Aorta (tissue), 5 donors: ENCODE results near the gene DNAJA4. TPM values are rescaled to one million over a fixed set of nuclear protein-coding genes. Genes with fewer than 3 reads are reported as not detected.

Experiments
- ATAC-seq: fragments of 200-7000 bp; cut with Tn5 transposase; one replicate; pipeline ENCODE4 v1.9.1; 2022; ENCODE audit warnings: moderate library complexity; ENCODE audit not compliant: low FRiP score
- DNase-seq, 2 donors: peaks; one replicate each; pipeline ENCODE4 v3.0.0-alpha.2; 2020
- H3K27ac ChIP-seq, 2 donors: one replicate each; pipeline ENCODE4 v1.5.1; 2013; ENCODE audit warnings: low read length in 2 of 2, mild to moderate bottlenecking in 2 of 2, moderate library complexity in 2 of 2, control low read depth in 1 of 2, inconsistent platforms in 1 of 2, low read depth in 1 of 2
- H3K27me3 ChIP-seq, 2 donors: one replicate each; pipeline ENCODE4 v1.6.1; 2013; ENCODE audit warnings: control low read depth in 1 of 2, low read length in 1 of 2, mild to moderate bottlenecking in 1 of 2, moderate library complexity in 1 of 2; ENCODE audit not compliant: insufficient read depth in 2 of 2, control insufficient read depth in 1 of 2
- H3K36me3 ChIP-seq, 2 donors: one replicate each; pipeline ENCODE4 v1.6.1; 2013; ENCODE audit warnings: control low read depth in 1 of 2, low read length in 1 of 2, mild to moderate bottlenecking in 1 of 2; ENCODE audit not compliant: insufficient read depth in 2 of 2, control insufficient read depth in 1 of 2
- H3K4me1 ChIP-seq, 2 donors: one replicate each; pipeline ENCODE4 v1.6.1; 2013; ENCODE audit warnings: low read length in 2 of 2, control low read depth in 1 of 2, mild to moderate bottlenecking in 1 of 2, moderate library complexity in 1 of 2; ENCODE audit not compliant: insufficient read depth in 2 of 2, control insufficient read depth in 1 of 2
- H3K4me3 ChIP-seq, 2 donors: one replicate each; pipeline ENCODE4 v1.5.1; 2013; ENCODE audit warnings: low read length in 2 of 2, control low read depth in 1 of 2, mild to moderate bottlenecking in 1 of 2
- H3K9me3 ChIP-seq: one replicate; pipeline ENCODE4 v1.6.1; 2013; ENCODE audit warnings: mild to moderate bottlenecking, low read length; ENCODE audit not compliant: control insufficient read depth
- WGBS, 2 donors: extraction: QIAGEN DNeasy Blood & Tissue Kit; methylation state at CpG; one replicate each; pipeline ENCODE4 v1.1.7; 2013; 5-methylcytosine and 5-hydroxymethylcytosine counted together
- intact Hi-C, 2 donors: fragments of 100-400 bp; cut with DNase I; formaldehyde crosslinking; loops; one replicate each; pipeline versions ENCODE4 v1.14.2 to v1.15.0; 2022
- polyA plus RNA-seq, 2 donors: library from polyadenylated mRNA; stranded (reverse); fragments of 200-250 nt; gene quantifications; one replicate each; pipeline ENCODE4 v1.2.3, GENCODE V29; 2013
- total RNA-seq, 2 donors: library from RNA; stranded (reverse); fragmentation: NEBNext Ultra II Directional; extraction: Animal tissue kit (Norgen Biotek cat#: 25700); gene quantifications; one replicate each; pipeline ENCODE4 v1.2.1, GENCODE V29; 2021
- donor health status: healthy with polysubstance abuse.
- donor health status: Bipolar disorder and iron deficiency.
- donor health status: DM: no; HTN: no; CAD: no.
- donor health status: DM: no; HTN: no; CAD: no.
- donor health status: DM: yes; HTN: yes; CAD: no.

DNAJA4 gene
- total and polyA plus RNA-seq, 4 donors: 12.0 to 53.0 (median 18.6) TPM

DNA sequence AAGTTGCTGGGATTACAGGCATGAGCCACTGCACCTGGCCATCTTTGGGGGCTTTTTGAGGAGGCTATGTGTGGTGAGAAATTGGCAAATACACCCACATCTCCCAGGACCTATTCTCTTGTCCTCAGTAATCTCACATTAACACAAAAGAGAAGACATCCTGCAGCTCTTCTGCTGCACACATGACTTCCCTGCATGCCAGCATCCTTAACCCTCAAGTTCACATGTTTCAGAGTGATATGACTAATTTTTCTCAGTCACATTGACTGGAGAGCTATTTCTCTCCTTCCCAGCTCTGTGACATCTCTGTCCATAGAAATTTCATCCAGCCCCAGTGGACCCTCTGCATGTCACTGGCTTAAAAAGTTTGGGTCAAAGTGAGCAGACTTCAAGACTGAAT is 37.0 kb downstream of the DNAJA4 start:
- no peaks in the 10 kb centered on the region for H3K36me3 ChIP-seq
- no peaks in the 10 kb centered on the region for H3K27me3 ChIP-seq
- DNase-seq (no peak), ATAC-seq (no peak)
- no peak overlapping the region for H3K4me3 ChIP-seq
- H3K27ac ChIP-seq: no peak overlapping the region
- H3K9me3 ChIP-seq: no peaks in the 10 kb centered on the region
- intact Hi-C loops: loop anchor here in 1 of 2 donors (10.0 kb wide), 1 partner anchor 123 kb away; no protein-coding TSS in a partner anchor
- H3K4me1 ChIP-seq: no peaks in the 10 kb centered on the region

DNA sequence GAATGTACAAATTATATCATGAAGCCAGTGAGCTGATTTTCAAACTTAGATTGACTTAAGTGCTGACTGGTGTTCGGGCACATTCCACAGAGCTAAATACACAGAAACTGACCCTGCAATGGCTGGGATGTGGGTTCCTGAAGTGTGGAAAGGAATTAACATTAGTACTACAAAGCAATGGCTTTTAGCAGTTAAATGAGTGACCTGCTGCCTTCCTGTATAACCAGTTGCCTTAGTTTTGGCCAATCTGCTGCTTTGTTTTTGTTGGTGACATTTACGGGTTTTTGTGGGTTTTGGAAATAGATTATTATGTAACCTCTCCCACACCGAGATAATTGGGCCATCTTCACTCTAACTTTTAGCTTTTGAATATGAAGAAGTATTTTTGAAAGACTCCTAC is 37.5 kb downstream of the DNAJA4 start:
- ATAC-seq: no peak
- 26 to 31% methylated on average over 3 of the region's 3 CpGs for whole genome bisulfite sequencing, 2 donors

GRCh38 chr15:78302579-78303312 is 38.4 kb downstream of the DNAJA4 start:
- intact Hi-C loops: loop anchor here in 1 of 2 donors (10.0 kb wide), 1 partner anchor 122 kb away; no protein-coding TSS in a partner anchor
- Histone ChIP-seq H3K9me3 (no peaks in the 10 kb centered on the region), H3K27me3 (no peaks in the 10 kb centered on the region), H3K4me3 (no peak overlapping the region), H3K36me3 (no peaks in the 10 kb centered on the region), H3K27ac (no peak overlapping the region), H3K4me1 (no peaks in the 10 kb centered on the region)
- DNase-seq (no peak), ATAC-seq (no peak)
- WGBS, 2 donors: 66 to 70% methylated on average over 5 of the region's 5 CpGs

More for the DNA sequence above, 37.5 kb downstream of the DNAJA4 start:
- Histone ChIP-seq H3K27me3 (no peaks in the 10 kb centered on the region), H3K36me3 (no peaks in the 10 kb centered on the region), H3K27ac (no peak overlapping the region), H3K4me3 (no peak overlapping the region), H3K4me1 (no peaks in the 10 kb centered on the region), H3K9me3 (no peaks in the 10 kb centered on the region)
- DNase-seq: no peak
- intact Hi-C loops: loop anchor here in 1 of 2 donors (10.0 kb wide), 1 partner anchor 123 kb away; no protein-coding TSS in a partner anchor

DNA sequence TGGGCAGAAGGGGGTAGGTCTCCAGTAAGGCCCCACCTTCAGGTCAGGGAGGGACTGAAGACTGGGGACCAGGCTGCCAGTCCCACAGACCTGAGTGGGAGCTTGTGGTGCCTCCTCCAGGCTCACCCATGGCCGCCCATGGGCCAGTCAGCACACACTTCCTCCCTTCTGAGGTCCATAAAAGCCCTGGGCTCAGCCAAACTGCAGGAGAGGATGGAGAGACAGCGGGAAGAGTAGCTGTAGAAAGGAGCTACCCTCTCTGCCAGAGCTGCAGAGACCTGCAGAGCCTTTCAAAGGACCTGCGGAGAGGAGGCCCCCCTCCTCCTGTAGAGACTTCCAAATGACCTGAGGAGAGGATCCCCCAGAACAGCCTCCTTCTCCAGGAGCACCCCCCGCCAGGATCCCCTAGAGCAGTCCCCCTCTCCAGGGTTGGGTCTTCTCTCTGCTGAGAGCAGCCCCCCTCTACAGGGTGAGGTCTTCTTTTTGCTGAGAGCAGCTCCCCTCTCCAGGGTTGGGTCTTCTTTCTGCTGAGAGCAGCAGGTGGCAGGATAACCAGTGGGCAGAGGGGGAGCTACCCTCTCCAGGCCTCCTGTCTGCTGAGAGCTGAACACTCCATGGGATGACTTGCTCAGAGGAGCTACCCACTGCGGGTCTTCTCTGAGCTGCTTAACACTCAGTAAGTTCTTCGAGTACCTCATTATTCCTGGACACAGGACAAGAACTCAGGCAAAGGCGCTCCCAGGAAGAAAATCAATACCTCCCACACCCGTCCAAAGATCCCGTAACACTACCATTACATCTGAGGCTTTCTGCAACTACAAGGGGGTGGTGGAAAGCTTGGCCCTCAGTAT is 40.1 kb downstream of the DNAJA4 start:
- no peaks in the 10 kb centered on the region for H3K9me3 ChIP-seq
- 80 to 84% methylated on average over 9 of the region's 9 CpGs for WGBS, 2 donors
- no peaks in the 10 kb centered on the region for H3K27me3 ChIP-seq
- DNase-seq: no peak
- no peak for ATAC-seq
- no peak overlapping the region for H3K27ac ChIP-seq
- H3K4me3 ChIP-seq: no peak overlapping the region
- H3K36me3 ChIP-seq: no peaks in the 10 kb centered on the region
- no peaks in the 10 kb centered on the region for H3K4me1 ChIP-seq
- intact Hi-C loops: loop anchor here in 1 of 2 donors (10.0 kb wide), 1 partner anchor 120 kb away; no protein-coding TSS in a partner anchor

GRCh38 chr15:78306176-78306774 is 41.9 kb downstream of the DNAJA4 start:
- Histone ChIP-seq H3K27ac (no peak overlapping the region), H3K4me3 (no peak overlapping the region), H3K4me1 (no peaks in the 10 kb centered on the region), H3K36me3 (no peaks in the 10 kb centered on the region), H3K27me3 (no peaks in the 10 kb centered on the region), H3K9me3 (no peaks in the 10 kb centered on the region)
- WGBS, 2 donors: 73 to 80% methylated on average over 3 of the region's 3 CpGs
- intact Hi-C loops: loop anchor here in 1 of 2 donors (10.0 kb wide), 1 partner anchor 119 kb away; no protein-coding TSS in a partner anchor
- DNase-seq (no peak), ATAC-seq (no peak)

DNA sequence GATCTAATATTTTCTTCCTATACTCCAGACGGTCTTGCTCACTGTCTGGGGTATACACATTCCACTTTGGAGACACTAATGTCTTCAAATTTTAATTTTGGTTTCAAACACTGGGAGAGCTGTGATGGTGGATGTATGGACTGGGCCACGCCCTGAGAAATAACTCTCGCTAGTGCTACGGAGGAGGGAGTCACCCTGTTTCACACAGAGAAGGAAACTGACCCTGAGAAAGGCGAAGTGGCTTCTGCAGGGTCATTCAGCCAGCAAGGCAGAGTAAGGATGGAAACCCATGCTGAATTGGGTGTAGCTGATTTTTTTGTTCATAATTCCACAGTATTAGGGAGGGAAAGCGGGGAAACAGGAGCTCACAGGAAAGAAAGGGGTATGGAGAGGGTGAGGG is 43.6 kb downstream of the DNAJA4 start:
- 50 to 58% methylated on average over 6 of the region's 6 CpGs for WGBS, 2 donors
- no peak for DNase-seq
- Histone ChIP-seq H3K27me3 (no peaks in the 10 kb centered on the region), H3K4me3 (no peak overlapping the region), H3K4me1 (no peaks in the 10 kb centered on the region), H3K36me3 (no peaks in the 10 kb centered on the region), H3K27ac (no peak overlapping the region), H3K9me3 (no peaks in the 10 kb centered on the region)
- no peak for ATAC-seq
- intact Hi-C loops: loop anchor here in 1 of 2 donors (10.0 kb wide), 1 partner anchor 117 kb away; no protein-coding TSS in a partner anchor

- intact Hi-C loops: loop anchor here in 1 of 2 donors (10.0 kb wide), 1 partner anchor 116 kb away; no protein-coding TSS in a partner anchor
- WGBS, 2 donors: 19 to 20% methylated on average over 9 of the region's 9 CpGs
- peak in 1 of 2 donors; percentile 67 for DNase-seq
These were observed 44.2 kb downstream of the DNAJA4 start for GRCh38 chr15:78308422-78309032.

DNA sequence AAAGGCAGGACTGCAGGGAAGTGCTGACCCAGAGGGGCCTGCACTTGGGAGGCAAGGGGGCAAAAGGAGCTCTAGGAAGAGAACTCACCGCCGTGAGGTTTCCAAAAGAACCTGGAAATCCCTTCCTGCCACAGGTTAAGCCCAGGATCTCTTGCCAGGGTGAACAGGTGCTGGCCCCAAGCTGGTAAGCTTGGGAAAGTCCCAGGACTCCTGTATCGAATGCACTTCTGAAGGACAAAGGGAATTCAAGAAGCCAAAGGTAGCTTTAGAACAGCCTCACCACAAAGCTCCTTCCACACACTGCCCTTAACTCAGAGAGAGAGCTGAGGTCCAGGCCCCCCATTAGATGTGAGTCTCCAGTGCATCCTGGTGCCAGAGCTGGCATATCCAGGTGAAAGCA is 46.9 kb downstream of the DNAJA4 start:
- Histone ChIP-seq H3K4me1 (no peaks in the 10 kb centered on the region), H3K36me3 (no peaks in the 10 kb centered on the region), H3K4me3 (no peak overlapping the region), H3K9me3 (no peaks in the 10 kb centered on the region), H3K27me3 (no peaks in the 10 kb centered on the region), H3K27ac (no peak overlapping the region)
- intact Hi-C loops: no loop called here
- ATAC-seq (no peak), DNase-seq (no peak)
- 79 to 86% methylated on average over 3 of the region's 3 CpGs for WGBS, 2 donors

More at GRCh38 chr15:78308422-78309032, 44.2 kb downstream of the DNAJA4 start:
- peak; percentile 69 for ATAC-seq
- Histone ChIP-seq H3K27me3 (no peaks in the 10 kb centered on the region), H3K9me3 (no peaks in the 10 kb centered on the region), H3K4me1 (no peaks in the 10 kb centered on the region), H3K27ac (no peak overlapping the region), H3K4me3 (no peak overlapping the region), H3K36me3 (no peaks in the 10 kb centered on the region)
